Skeletal muscle cell (primary cell): Measurements from ENCODE around the gene POF1B.
A peak's percentile ranks its signal among the peaks of the same experiment; 100 is the strongest.

Experiments used
- DNase-seq: peaks from one replicate; pipeline ENCODE4 v3.0.0-alpha.2; 2010; ENCODE audit warnings: low read depth
- H3K4me3 ChIP-seq: 2 replicates; pipeline ENCODE4 v1.5.1; 2011; ENCODE audit warnings: low read depth, mild to moderate bottlenecking, control low read depth, low read length, moderate library complexity

Gene POF1B

GRCh38 chrX:85243761-85244449, 135.6 kb downstream of the POF1B start, which contains the start of the genes SATL1 and ZNF711:
Gene SATL1, minus strand, starts transcription at chrX:85243779. Its CDS starts 134,811 bp downstream, at chrX:85108968.
Gene ZNF711, plus strand, starts transcription at chrX:85243991. Its CDS starts 3,582 bp downstream, at chrX:85247573.
- DNase-seq = peak; percentile 15
- peak within 1 kb of the TSS; percentile 78 for H3K4me3 ChIP-seq

- DNase-seq = no peak
- H3K4me3 ChIP-seq = peak overlapping the region; percentile 78
Observed at GRCh38 chrX:85243155-85243554, 136.3 kb downstream of the POF1B start.
